ENCODE data around the gene LNX2.

LNX2 gene

DNA sequence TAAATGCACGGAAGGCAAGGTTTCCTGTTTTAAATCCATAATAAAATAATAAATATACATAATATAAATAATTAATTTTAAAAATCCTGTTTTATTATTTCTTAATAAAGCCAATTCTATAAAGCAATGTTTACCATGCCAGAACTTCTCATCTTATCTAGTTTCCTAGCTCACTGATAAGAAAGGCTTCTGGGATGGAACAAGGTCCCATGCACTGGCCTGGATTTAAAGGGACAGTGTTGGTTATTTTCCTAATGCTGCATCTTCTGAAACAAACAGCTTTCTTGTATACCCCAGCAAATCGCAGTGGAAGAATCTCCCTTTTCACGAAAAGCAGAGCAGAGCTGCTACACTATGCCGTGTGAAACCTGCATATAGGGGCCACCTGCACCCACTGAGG lies 68.8 kb downstream of the LNX2 start:
- Histone ChIP-seq H3K4me3 (ENCODE audit: insufficient read depth, low read length, poor library complexity, severe bottlenecking) (no peak overlapping the region), H3K9ac (ENCODE audit: low read length) (no peak overlapping the region), H3K79me2 (ENCODE audit: insufficient read depth, low read length) (no peaks in the 10 kb centered on the region), H3K4me2 (ENCODE audit: low read depth, low read length, poor library complexity, severe bottlenecking) (no peak overlapping the region), H4K20me1 (ENCODE audit: low read depth, low read length) (no peaks in the 10 kb centered on the region), H3K9me2 (replicated peaks; ENCODE audit: insufficient read depth, low read length) (no peaks in the 10 kb centered on the region), H3K27ac (ENCODE audit: low read depth, low read length) (no peak overlapping the region), H3F3A (ENCODE audit: insufficient read depth) (no peaks in the 10 kb centered on the region), H3K36me3 (ENCODE audit: low read length) (peaks cover 13% of the 10 kb centered on the region), H3K9me3 (ENCODE audit: insufficient read depth, low read length) (no peaks in the 10 kb centered on the region), H3K27me3 (ENCODE audit: low read length) (no peaks in the 10 kb centered on the region), H2AFZ (ENCODE audit: low read depth, low read length, severe bottlenecking) (no peak overlapping the region)
- TF ChIP-seq CTCF (IDR thresholded peaks at IDR 0.05; ENCODE audit: insufficient read depth, low read length, poor library complexity, severe bottlenecking) (no peak), EZH2phosphoT487 (conservative IDR thresholded peaks at IDR 0.05; ENCODE audit: low read length) (no peak)

DNA sequence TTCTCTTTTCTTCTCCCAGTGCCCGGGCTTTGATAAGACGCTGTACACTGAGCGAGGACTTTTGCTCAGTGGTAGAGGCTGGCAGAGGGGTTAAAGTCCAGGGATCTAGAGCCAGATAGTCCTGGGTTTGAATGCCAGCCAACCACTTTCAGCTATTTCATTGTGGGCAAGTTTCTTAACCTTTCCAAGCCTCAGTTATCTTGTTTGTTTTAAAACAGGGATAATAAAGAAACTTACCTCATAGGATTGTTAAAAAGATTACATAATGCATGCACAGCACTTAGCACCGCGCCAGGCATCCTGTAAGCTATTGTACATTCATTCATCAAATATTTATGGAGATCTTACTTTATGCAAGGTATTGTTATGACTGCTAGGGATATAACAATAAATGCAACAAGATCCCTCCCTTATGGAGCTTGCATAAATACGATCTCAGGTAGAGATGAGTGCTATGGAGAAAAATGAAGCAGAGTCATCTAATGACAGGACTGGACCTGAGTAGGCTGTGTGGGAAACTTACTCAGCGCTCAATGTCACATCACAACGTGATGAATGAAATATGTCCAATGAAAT lies 70.8 kb downstream of the LNX2 start:
- Histone ChIP-seq H3K79me2 (ENCODE audit: insufficient read depth, low read length) (no peaks in the 10 kb centered on the region), H3K4me3 (ENCODE audit: insufficient read depth, low read length, poor library complexity, severe bottlenecking) (no peak overlapping the region), H3F3A (ENCODE audit: insufficient read depth) (no peaks in the 10 kb centered on the region), H3K9me2 (replicated peaks; ENCODE audit: insufficient read depth, low read length) (no peaks in the 10 kb centered on the region), H3K36me3 (ENCODE audit: low read length) (0 out of 2 replicates have a peak, but pooled peaks cover 2% of the 10 kb centered on the region), H2AFZ (ENCODE audit: low read depth, low read length, severe bottlenecking) (no peak overlapping the region), H3K27ac (ENCODE audit: low read depth, low read length) (no peak overlapping the region), H3K9me3 (ENCODE audit: insufficient read depth, low read length) (no peaks in the 10 kb centered on the region), H3K27me3 (ENCODE audit: low read length) (no peaks in the 10 kb centered on the region), H3K4me2 (ENCODE audit: low read depth, low read length, poor library complexity, severe bottlenecking) (no peak overlapping the region), H4K20me1 (ENCODE audit: low read depth, low read length) (no peaks in the 10 kb centered on the region), H3K9ac (ENCODE audit: low read length) (no peak overlapping the region)
- TF ChIP-seq CTCF (IDR thresholded peaks at IDR 0.05; ENCODE audit: insufficient read depth, low read length, poor library complexity, severe bottlenecking) (no peak), EZH2phosphoT487 (conservative IDR thresholded peaks at IDR 0.05; ENCODE audit: low read length) (no peak)

GRCh38 chr13:27542220-27542619 lies 78.1 kb downstream of the LNX2 start:
- Histone ChIP-seq H3K27me3 (ENCODE audit: low read length) (no peaks in the 10 kb centered on the region), H3K79me2 (ENCODE audit: insufficient read depth, low read length) (no peaks in the 10 kb centered on the region), H3K36me3 (ENCODE audit: low read length) (0 out of 2 replicates have a peak, but pooled peaks cover 2% of the 10 kb centered on the region), H3K27ac (ENCODE audit: low read depth, low read length) (no peak overlapping the region), H3K9me3 (ENCODE audit: insufficient read depth, low read length) (no peaks in the 10 kb centered on the region), H3K4me2 (ENCODE audit: low read depth, low read length, poor library complexity, severe bottlenecking) (no peak overlapping the region), H2AFZ (ENCODE audit: low read depth, low read length, severe bottlenecking) (no peak overlapping the region), H4K20me1 (ENCODE audit: low read depth, low read length) (no peaks in the 10 kb centered on the region), H3F3A (ENCODE audit: insufficient read depth) (no peaks in the 10 kb centered on the region), H3K4me3 (ENCODE audit: insufficient read depth, low read length, poor library complexity, severe bottlenecking) (no peak overlapping the region), H3K9ac (ENCODE audit: low read length) (no peak overlapping the region), H3K9me2 (replicated peaks; ENCODE audit: insufficient read depth, low read length) (no peaks in the 10 kb centered on the region)
- TF ChIP-seq CTCF (IDR thresholded peaks at IDR 0.05; ENCODE audit: insufficient read depth, low read length, poor library complexity, severe bottlenecking) (no peak), EZH2phosphoT487 (conservative IDR thresholded peaks at IDR 0.05; ENCODE audit: low read length) (no peak)
